Measurements from ENCODE around the gene SUCLG2.
A peak's percentile ranks its signal among the peaks of the same experiment; 100 is the strongest.

The SUCLG2 gene

GRCh38 chr3:67415511-67415910, 238.9 kb downstream of the SUCLG2 start:
- TF ChIP-seq, protein P1, sequence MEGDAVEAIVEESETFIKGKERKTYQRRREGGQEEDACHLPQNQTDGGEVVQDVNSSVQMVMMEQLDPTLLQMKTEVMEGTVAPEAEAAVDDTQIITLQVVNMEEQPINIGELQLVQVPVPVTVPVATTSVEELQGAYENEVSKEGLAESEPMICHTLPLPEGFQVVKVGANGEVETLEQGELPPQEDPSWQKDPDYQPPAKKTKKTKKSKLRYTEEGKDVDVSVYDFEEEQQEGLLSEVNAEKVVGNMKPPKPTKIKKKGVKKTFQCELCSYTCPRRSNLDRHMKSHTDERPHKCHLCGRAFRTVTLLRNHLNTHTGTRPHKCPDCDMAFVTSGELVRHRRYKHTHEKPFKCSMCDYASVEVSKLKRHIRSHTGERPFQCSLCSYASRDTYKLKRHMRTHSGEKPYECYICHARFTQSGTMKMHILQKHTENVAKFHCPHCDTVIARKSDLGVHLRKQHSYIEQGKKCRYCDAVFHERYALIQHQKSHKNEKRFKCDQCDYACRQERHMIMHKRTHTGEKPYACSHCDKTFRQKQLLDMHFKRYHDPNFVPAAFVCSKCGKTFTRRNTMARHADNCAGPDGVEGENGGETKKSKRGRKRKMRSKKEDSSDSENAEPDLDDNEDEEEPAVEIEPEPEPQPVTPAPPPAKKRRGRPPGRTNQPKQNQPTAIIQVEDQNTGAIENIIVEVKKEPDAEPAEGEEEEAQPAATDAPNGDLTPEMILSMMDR (conservative IDR thresholded peaks at IDR 0.05; ENCODE audit: low read depth, low read length): no peak
- H3K4me3 ChIP-seq (ENCODE audit: low read length): no peak overlapping the region
- DNase-seq (ENCODE audit: low read depth): peak; percentile 2

- DNase-seq (ENCODE audit: low read depth): no peak
- TF ChIP-seq, protein P1 (conservative IDR thresholded peaks at IDR 0.05; ENCODE audit: low read depth, low read length): no peak
- no peak overlapping the region for H3K4me3 ChIP-seq (ENCODE audit: low read length)
These were observed 239.7 kb downstream of the SUCLG2 start for GRCh38 chr3:67414740-67415139.

GRCh38 chr3:67405193-67405592, 249.2 kb downstream of the SUCLG2 start:
- TF ChIP-seq, protein P1 (conservative IDR thresholded peaks at IDR 0.05; ENCODE audit: low read depth, low read length): no peak
- no peak overlapping the region for H3K4me3 ChIP-seq (ENCODE audit: low read length)
- no peak for DNase-seq (ENCODE audit: low read depth)

- no peak for DNase-seq (ENCODE audit: low read depth)
- H3K4me3 ChIP-seq (ENCODE audit: low read length): no peak overlapping the region
- TF ChIP-seq, protein P1 (conservative IDR thresholded peaks at IDR 0.05; ENCODE audit: low read depth, low read length): no peak
These were observed 251.5 kb downstream of the SUCLG2 start for GRCh38 chr3:67402873-67403272.

GRCh38 chr3:67401921-67402320, 252.5 kb downstream of the SUCLG2 start:
- no peak overlapping the region for H3K4me3 ChIP-seq (ENCODE audit: low read length)
- no peak for DNase-seq (ENCODE audit: low read depth)
- TF ChIP-seq, protein P1 (conservative IDR thresholded peaks at IDR 0.05; ENCODE audit: low read depth, low read length): no peak

DNA sequence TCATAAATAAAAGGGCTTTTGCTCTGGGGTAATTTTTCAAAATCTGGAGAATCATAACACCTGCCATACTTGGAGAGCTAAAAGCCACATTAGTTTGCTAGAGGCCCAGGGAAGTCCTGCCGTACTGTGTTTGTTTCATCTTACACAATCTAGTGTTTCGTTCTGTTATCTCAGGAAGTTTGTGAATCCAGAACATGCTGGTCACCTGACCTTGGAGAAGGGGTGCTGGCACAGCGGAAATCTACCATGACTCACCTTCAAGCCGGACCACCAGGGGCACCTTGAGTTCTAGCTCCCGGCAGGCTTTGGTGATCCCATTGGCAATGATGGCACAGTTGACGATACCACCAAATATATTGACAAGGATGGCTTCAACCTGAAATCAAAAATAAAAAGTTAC, 253.9 kb downstream of the SUCLG2 start:
- no peak for DNase-seq (ENCODE audit: low read depth)
- TF ChIP-seq, protein P1 (conservative IDR thresholded peaks at IDR 0.05; ENCODE audit: low read depth, low read length): no peak
- H3K4me3 ChIP-seq (ENCODE audit: low read length): no peak overlapping the region

DNA sequence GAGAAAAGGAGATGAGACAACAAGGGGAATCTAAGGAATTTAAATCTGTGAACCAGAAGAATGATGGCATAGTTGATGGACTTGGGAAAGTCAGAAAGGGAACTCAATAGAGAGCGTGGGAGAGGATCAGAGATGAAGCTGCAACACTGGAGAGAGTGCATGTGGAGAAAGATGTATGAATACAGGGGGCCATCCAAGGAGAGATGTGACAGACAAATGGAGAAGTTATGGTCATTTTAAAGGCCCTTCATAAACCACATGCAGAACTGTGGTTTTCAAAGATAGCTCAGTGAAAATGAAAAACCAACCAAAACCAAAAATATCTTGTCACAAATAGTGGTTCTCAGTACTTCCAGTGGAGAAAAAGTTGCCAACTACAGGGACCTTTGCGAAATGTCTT, 265.2 kb downstream of the SUCLG2 start:
- TF ChIP-seq, protein P1 (conservative IDR thresholded peaks at IDR 0.05; ENCODE audit: low read depth, low read length): no peak
- no peak for DNase-seq (ENCODE audit: low read depth)
- no peak overlapping the region for H3K4me3 ChIP-seq (ENCODE audit: low read length)
